HL-60 (cell line): ENCODE data around the gene B3GALT5.

Experiments
- DNase-seq, 2 experiments: peaks; one replicate each; pipeline ENCODE4 v3.0.0-alpha.2; 2010 to 2020; ENCODE audit warnings: low read depth in 1 of 2, low spot score in 1 of 2
- H3K27ac ChIP-seq: fragments of 250-450 bp; sonication (Bioruptor Pico); replicated peaks from 2 replicates; pipeline ENCODE4 v1.5.1; 2020; ENCODE audit warnings: mild to moderate bottlenecking, moderate library complexity
- H3K27me3 ChIP-seq: fragments of 250-450 bp; sonication (Bioruptor Pico); 2 replicates; pipeline ENCODE4 v1.5.1; 2021; ENCODE audit warnings: mild to moderate bottlenecking, moderate library complexity; ENCODE audit not compliant: insufficient read depth, poor library complexity, severe bottlenecking
- H3K4me3 ChIP-seq: replicated peaks from 2 replicates; pipeline ENCODE4 v1.5.1; 2011; ENCODE audit warnings: mild to moderate bottlenecking, control low read depth, low read length; ENCODE audit not compliant: insufficient read depth
- GABPA ChIP-seq: IDR thresholded peaks from 2 replicates; pipeline ENCODE4 v1.6.1; 2012; ENCODE audit warnings: low read depth
- POLR2AphosphoS5 ChIP-seq: IDR thresholded peaks from 2 replicates; pipeline ENCODE4 v1.6.1; 2012; ENCODE audit warnings: low read depth
- SPI1 ChIP-seq: IDR thresholded peaks from 2 replicates; pipeline ENCODE4 v1.6.1; 2012; ENCODE audit warnings: low read depth, mild to moderate bottlenecking, borderline replicate concordance
- TF ChIP-seq, protein P1 (sequence below): IDR thresholded peaks from 2 replicates; pipeline ENCODE4 v1.6.1; 2012; ENCODE audit warnings: low read depth; ENCODE audit not compliant: insufficient replicate concordance
- TF ChIP-seq, protein P2 (sequence below): IDR thresholded peaks from one replicate; pipeline ENCODE4 v1.5.1; 2011; ENCODE audit warnings: low read length, control low read depth, inconsistent platforms; ENCODE audit not compliant: insufficient read depth

B3GALT5 gene

DNA sequence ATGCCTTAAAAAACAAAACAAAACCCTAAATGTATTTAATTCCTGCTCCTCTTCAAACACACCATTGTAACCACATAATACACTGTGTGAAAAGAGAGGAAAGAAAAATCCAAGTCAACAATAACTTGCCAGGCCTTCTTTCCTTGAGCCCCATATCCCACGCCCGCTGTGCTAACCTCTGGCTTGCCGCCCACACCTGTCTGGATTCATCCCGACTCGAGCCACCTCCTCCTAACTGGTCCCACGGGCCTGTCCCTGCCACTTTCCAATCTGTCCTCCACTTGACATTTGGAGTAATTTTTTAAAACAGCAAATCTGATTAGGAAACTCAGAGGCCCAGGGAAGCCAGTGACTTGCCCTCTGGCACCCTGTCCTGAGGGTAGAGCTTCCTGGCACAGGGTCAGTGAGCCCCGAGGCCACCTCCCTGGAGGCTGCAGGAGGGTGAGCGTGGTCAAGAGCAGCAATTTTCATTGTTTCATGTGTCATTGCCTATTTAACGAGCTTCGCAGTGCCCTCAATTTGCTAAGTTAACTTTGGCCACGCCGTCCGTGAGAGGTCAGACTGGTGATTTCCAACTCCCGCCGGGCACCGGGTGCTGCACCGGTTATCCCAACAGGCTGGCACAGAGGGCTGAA lies 54.1 kb downstream of the B3GALT5 start:
- no peak for DNase-seq
- TF ChIP-seq GABPA (no peak), SPI1 (no peak), POLR2AphosphoS5 (no peak)
- TF ChIP-seq, protein P1, sequence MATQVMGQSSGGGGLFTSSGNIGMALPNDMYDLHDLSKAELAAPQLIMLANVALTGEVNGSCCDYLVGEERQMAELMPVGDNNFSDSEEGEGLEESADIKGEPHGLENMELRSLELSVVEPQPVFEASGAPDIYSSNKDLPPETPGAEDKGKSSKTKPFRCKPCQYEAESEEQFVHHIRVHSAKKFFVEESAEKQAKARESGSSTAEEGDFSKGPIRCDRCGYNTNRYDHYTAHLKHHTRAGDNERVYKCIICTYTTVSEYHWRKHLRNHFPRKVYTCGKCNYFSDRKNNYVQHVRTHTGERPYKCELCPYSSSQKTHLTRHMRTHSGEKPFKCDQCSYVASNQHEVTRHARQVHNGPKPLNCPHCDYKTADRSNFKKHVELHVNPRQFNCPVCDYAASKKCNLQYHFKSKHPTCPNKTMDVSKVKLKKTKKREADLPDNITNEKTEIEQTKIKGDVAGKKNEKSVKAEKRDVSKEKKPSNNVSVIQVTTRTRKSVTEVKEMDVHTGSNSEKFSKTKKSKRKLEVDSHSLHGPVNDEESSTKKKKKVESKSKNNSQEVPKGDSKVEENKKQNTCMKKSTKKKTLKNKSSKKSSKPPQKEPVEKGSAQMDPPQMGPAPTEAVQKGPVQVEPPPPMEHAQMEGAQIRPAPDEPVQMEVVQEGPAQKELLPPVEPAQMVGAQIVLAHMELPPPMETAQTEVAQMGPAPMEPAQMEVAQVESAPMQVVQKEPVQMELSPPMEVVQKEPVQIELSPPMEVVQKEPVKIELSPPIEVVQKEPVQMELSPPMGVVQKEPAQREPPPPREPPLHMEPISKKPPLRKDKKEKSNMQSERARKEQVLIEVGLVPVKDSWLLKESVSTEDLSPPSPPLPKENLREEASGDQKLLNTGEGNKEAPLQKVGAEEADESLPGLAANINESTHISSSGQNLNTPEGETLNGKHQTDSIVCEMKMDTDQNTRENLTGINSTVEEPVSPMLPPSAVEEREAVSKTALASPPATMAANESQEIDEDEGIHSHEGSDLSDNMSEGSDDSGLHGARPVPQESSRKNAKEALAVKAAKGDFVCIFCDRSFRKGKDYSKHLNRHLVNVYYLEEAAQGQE, result no peak
- TF ChIP-seq, protein P2, sequence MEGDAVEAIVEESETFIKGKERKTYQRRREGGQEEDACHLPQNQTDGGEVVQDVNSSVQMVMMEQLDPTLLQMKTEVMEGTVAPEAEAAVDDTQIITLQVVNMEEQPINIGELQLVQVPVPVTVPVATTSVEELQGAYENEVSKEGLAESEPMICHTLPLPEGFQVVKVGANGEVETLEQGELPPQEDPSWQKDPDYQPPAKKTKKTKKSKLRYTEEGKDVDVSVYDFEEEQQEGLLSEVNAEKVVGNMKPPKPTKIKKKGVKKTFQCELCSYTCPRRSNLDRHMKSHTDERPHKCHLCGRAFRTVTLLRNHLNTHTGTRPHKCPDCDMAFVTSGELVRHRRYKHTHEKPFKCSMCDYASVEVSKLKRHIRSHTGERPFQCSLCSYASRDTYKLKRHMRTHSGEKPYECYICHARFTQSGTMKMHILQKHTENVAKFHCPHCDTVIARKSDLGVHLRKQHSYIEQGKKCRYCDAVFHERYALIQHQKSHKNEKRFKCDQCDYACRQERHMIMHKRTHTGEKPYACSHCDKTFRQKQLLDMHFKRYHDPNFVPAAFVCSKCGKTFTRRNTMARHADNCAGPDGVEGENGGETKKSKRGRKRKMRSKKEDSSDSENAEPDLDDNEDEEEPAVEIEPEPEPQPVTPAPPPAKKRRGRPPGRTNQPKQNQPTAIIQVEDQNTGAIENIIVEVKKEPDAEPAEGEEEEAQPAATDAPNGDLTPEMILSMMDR, result no peak
- H3K27ac ChIP-seq, result no peak overlapping the region
- H3K4me3 ChIP-seq, result no peak overlapping the region
- no peaks in the 10 kb centered on the region for H3K27me3 ChIP-seq

DNA sequence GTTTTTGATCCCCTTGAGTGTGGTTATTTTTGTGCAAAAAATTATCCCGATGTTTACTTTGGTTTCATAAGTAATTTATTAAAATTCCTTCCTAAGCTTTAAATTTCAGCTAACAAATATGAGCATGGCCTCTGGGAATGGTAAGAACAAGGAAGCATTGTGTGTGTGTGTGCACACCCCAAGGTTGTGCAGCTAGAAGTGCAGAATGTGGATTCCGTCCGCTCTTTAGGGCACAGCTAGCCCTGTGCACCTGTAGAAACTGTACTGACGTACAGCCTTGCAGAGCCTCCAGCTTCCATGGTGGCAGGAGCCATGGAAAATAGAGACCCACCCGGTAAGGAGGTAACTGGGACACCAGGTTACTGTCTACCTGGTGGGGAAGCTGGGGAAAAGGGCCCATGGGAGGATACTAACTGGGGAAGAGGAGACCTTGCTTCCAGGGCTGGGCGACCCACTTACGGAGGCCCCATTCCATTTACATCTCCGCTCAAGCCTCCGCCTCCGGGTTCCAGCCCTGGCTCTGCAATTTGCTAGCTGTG lies 54.7 kb downstream of the B3GALT5 start:
- Histone ChIP-seq H3K27me3 (no peaks in the 10 kb centered on the region), H3K4me3 (no peak overlapping the region), H3K27ac (no peak overlapping the region)
- no peak for DNase-seq
- no peak for TF ChIP-seq SPI1
- TF ChIP-seq, protein P2, result no peak
- TF ChIP-seq POLR2AphosphoS5, result no peak
- TF ChIP-seq, protein P1, result no peak
- TF ChIP-seq GABPA, result no peak

DNA sequence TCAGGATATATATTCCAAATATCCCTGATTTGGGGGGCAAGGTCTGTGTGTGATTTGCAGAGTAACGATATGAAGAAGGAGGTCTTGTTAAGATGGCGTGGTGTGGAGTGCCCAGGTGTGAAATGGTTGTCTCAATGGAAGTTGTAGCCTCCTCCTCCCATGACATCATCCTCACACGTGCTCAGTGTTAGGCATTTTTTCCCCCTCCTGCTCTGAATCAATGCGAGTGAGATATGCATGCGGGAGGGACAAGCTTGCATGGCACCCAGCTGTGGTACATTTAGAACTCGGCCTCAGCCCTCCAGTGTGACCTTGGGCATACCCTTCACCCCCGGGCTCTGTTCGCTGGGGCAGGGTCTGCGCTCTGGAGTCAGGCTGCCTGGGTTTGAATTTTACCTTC lies 55.6 kb downstream of the B3GALT5 start:
- Histone ChIP-seq H3K27ac (no peak overlapping the region), H3K4me3 (no peak overlapping the region), H3K27me3 (no peaks in the 10 kb centered on the region)
- no peak for DNase-seq
- TF ChIP-seq POLR2AphosphoS5 (no peak), SPI1 (no peak), GABPA (no peak)
- TF ChIP-seq, protein P1, result no peak
- TF ChIP-seq, protein P2, result no peak
